Erythroblast (primary cell): ENCODE measurements around the gene RUFY1.

Experiments used
- GATA1 ChIP-seq: IDR thresholded peaks from 2 replicates; pipeline ENCODE4 v1.6.1; 2011; ENCODE audit warnings: low read depth, mild to moderate bottlenecking, control low read depth, low read length, moderate library complexity
- POLR2A ChIP-seq: IDR thresholded peaks from 2 replicates; pipeline ENCODE4 v1.6.1; 2011; ENCODE audit warnings: mild to moderate bottlenecking, low read length

DNA sequence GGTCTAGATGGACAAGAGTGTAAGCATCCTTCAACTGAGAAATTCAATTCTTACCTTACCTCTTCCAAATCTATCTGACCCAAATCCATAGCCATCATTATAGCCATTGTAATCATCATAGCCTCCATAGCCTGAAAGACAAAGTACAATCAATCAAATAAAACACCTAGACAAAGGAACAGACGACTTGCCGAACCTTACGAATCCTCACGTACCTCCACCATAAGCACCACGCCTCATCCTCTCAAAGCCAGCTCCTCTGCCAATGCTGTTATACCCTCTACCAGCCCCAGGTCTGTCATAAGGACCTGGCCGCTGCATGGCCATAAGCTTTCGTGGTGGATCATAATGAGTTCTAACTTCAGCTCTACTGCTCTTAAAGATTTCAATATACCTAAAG lies 67.6 kb downstream of the RUFY1 start:
- TF ChIP-seq POLR2A = no peak
- TF ChIP-seq GATA1 = no peak
